ENCODE data around the gene NDUFS2.
A peak's percentile ranks its signal among the peaks of the same experiment; 100 is the strongest.

The NDUFS2 gene

DNA sequence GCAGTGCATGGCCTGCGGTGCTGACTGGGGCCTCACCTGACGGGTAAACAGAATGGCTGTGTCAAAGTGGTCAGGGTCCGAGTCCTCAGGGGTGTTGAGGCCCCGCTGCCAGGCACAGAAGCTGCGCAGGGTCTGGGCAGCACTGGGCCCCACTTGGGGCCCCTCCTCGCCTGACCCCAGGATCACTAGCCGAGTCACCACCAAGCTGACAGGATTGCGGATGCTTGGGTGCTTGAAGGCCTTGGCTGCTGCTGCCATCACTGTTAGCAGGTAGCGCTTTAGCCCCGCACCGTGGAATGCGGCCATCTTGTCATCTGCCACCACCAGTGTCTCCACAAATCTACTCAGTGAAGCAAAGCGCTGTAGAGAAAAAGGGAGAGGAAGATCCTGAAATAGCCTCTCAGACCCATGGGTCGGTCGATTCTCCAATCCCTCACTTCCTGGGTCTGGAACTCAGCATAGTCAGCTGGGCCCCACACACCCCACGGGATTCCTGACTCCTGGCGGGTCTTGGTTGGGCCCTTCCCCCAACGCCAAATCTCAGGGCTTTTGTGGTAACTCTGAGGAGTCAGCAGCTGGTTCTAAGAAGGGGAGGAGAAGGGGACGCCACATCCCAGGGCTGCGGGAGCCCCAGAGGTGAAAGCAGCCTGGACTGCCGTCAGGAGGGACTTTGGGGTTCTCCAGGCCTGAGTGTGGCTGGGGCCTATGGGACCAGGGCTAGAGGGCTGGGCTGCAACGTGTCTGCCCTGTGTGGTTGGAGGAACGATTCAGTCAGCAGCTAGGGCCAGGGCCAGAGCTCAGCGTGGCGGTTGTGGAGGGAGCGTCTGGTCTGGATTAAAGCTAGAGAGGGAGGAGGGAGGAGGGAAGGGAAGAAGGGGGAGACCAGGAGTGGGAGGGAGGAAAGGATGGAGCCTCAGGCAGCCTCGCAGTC, 5.4 kb upstream of the NDUFS2 start:
- no peak for DNase-seq

DNA sequence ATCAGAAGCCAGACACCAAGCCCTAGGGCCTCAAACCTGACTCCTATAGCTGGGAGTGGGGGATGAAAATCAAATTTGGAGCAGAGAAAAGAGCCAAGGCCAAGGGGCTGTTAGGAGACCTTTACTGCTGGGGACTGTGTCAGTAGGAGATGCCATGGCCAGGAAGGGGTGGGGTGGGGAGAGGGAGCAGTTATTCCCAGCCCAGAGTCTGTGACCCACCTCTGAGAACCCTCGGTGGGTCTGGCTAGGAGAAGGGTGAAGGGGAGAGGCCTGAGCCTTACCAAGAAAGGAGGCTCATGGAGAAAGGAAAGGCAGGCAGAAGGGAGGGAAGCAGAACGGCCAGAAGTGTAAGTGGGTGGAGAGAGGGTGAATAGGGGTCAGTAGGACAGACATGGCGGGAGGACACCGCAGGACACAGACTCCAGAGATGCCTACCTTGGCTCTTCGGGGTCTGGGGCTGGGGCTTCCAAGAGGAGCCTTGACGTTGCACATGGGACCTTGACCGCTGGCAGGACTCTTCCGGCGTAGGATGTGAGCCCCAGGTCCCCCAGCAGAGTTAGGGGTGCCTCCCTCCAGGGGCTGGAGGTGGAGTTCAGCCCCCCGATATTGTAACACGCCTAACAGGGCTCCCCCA, 4.5 kb upstream of the NDUFS2 start:
- no peak for DNase-seq

DNA sequence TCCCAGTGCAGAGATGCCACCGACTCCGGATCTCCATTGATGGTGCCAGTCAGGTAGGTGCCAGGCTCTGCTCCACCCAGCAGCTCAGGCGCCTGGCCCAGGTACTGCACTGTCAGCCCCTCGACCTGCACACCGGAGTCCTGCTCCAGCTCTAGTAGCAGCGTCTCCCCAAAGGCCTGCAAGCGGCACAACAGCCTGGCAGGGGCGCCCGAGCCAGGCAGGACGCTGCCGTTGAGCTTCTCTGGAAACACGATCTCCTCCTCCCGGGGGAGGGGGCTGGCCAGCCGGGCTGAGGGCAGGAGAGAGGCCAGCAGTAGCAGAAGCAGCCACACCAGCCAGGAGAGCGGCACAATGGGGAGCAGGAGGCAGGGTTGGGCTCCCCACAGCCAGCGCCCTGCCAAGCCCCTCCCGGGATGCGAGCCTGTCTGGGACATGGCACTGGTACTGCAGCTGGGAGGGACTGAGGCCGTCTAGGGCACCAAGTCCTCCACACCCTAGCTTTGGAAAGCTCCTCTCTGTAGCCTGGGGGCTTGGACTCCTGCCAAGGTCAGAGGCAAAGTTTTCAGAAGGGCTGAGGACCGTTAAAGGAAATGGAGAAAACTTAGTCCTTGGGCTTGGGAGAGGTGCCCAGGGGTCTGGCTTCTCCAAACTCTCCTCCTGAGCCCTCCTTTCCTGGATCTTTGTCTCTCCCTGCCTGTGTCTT, 3.8 kb upstream of the NDUFS2 start:
- no peak for DNase-seq

DNA sequence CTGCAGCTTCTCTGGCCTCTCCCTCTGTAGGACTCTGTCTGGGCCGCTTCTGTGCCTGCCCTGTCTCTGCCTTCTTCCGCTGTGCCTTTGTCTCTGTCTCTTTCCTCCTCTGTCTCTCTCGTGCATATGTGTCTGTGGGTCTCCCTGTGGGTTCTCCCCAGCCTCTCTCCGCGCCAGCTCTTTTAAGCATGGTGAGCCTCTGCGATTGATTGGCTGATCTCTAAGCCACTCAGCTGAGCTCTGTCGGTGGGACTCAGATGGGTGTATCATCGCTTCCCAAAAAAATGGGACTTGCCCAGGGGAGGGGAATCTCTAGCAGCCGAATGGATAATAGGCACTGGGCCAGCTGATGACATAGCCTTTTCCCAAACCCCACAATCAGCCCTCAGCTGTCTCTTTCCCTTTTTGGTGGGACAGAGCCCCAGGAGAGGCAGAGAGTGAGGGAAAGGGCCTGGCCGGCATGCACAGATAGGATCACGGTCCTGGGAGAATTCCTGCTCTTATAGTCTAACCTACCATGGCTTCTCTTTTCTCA, 3.2 kb upstream of the NDUFS2 start, which contains the start of gene ADAMTS4:
Gene ADAMTS4, minus strand, starts transcription at position 158 of the 535 bp plus-strand sequence. CDS start 427 bp downstream, outside the sequence.
- no peak for DNase-seq

DNA sequence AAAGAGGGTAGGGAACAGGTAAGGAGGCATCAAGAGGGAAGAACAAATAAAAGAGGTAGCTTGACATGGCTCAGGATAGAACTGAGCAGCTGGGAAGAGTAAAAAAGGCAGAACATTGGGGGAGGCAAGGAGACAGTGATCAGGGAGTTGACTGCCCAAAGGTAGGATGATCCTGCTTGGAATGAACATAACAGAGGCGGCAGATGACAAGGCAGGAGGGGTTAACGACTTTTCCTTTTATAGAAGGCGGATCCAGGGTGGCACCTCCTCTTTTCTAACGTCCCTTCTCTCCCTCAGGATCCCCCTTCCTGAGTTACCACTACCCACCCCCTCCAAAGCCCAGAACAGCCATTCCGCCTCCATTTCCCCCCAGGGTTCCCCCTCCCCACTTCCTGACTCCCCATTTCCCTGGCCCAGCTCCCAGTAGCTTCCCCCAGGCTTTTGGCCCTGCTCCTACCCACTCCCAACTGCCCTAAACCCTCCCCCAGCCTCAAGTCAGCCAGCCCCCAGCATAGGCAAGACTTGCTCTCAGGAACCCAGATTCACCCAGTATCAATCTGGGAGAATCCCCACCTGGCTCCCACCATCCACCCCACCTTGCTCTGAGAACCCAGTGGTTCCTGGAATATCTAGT, 2.5 kb upstream of the NDUFS2 start:
- no peak for DNase-seq

DNA sequence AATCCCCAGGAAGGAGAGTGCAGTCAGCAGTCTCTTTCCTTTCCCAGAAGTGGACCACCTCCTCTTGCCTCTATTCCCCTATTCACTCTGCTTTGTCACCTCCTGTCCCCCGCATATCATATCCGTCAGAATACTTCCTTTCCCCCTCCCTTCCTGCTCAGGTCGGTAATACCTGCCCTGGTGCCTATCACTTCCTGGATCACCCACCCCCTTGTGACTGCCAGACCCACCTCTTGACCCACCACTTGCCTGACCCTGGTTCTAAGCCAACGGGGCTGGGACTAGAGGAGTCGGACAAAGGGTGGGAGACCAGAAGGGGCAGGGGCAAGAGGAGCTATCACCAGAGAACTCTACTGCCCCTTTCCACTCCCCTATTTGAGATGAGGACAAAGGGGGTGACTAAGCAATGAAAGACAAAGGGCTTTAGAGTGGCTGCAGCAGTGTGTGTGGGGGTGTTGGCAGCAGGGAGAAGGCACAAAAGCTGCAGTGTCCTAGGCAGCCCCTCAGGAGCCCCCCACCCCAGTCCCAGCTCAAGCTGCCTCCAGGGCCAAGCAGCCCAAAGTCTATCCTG, 1.7 kb upstream of the NDUFS2 start:
- DNase-seq: peak; percentile 60

DNA sequence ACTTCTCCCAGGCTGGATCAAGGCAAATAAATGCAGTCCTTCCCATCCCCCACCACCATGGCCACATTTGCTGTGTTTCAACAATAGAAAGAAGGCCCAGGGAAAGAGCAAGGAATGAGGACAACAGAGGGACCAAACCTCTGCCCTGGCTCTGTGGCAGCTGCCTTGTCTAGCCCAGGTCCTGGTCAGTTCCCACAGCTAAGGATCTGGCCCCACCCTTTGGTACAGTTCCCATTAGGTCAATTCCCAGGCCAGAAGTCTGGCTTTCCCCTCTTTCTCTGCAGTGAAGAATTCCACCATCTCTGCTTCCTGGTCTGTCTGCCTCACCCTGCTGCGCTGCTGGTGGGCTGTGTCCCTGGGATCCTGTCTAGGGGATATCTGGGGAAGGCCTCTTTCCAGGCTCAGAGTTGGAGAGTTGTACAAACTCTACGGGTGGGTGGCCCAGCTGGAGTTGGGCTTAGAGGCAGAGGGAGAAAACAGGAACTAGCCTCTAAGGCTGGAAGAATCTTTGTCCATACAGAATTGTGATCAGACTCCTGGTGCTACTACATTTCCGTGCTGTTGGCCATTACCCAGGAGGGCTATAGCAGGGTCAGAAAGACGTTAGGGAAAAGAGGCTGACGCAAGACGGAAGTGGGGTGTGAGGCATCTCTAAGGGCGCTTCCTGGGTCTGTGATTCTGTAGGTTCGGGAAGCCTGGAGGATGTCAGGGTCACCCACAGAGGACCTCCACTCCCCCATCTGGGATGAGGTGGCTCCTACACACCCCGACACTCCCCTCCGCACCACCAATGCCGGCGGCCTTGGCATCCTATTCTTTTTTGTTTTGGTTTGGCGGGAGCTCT, 953 bp upstream of the NDUFS2 start:
- DNase-seq: no peak

DNA sequence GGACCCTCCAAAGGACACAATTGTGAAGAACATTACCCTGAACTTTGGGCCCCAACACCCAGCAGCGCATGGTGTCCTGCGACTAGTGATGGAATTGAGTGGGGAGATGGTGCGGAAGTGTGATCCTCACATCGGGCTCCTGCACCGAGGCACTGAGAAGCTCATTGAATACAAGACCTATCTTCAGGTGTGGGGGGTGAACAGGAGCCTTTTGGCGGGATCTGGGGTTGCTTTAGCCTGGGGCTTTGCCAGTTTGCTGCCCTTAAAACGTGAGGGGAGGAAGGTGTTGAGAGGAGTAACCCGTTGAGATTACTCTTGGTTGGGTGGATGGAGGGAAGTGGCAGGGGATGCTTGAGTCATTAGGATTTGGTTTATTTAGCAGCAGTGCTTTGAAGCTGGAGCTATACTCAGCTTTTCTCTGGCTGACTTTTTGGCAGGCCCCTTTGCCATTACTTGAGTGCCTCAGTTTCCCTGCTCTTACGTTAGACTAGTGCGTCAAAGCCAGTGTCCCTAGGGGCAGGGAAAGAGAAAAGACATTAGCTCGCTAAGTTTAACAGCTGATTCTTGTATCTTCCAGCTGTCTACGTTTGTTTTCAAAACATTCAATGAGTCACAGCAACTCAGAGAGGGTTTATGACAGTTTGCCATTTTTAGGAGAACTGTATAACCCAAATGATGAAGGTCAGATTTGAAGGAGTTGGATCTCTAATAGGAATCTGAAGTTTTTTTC, 4.4 kb downstream of the NDUFS2 start:
- no peak for DNase-seq

DNA sequence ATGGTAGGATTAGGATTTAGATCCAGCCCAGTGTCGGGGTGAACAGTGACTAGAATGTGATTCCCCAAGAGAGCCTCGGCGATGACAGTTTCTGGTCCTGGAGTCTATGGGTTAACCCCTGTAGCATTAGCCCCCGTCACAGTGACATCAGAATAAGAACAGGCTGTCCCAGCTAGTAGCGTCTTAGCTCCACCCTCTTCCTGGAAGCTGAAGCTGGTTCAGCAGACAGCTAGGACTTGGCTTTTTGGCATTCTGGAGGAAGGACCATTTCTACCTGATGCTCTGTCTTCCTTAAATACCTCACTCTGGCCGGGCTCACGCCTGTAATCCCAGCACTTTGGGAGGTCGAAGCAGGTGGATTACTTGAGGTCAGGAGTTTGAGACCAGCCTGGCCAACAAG, 5.0 kb downstream of the NDUFS2 start:
- no peak for DNase-seq

DNA sequence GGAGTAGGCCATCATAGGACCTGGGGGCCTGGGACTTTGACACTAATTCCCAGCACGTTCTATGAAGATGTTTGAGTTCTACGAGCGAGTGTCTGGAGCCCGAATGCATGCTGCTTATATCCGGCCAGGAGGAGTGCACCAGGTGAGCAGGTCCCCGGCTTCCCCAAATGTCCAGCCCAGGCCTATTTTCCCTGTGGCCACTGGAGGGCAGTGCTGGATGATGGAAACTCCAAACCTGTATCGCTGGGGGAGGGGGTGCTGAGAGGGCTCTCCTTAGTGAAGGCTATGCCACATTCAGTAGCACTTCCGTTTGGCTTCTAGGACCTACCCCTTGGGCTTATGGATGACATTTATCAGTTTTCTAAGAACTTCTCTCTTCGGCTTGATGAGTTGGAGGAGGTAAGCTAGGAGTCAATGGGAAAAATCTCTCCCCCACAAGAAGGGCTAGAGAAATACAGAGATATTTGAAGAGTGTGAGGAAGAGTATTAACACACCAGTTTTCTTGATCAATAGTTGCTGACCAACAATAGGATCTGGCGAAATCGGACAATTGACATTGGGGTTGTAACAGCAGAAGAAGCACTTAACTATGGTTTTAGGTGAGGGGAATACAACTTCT, 7.7 kb downstream of the NDUFS2 start:
- DNase-seq: peak; percentile 80

DNA sequence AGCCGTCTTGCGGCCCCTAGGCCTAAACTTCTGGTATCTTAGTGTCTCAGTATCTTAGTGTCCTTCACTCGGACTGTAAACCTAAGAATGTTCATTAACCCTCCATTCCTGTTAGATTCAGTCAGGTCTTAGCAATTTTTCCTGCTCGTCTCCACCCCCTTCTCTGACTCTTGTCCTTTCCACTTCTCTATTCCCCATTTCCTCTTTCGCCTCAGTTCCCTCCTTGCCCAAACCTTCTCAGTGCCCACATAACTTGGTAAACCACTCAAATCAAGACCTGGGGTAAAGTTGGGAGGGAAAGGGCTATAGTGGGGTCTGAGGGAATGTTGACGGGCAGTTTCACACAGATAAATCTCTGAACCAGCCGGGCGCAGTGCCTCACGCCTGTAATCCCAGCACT, 12.2 kb downstream of the NDUFS2 start:
- no peak for DNase-seq

DNA sequence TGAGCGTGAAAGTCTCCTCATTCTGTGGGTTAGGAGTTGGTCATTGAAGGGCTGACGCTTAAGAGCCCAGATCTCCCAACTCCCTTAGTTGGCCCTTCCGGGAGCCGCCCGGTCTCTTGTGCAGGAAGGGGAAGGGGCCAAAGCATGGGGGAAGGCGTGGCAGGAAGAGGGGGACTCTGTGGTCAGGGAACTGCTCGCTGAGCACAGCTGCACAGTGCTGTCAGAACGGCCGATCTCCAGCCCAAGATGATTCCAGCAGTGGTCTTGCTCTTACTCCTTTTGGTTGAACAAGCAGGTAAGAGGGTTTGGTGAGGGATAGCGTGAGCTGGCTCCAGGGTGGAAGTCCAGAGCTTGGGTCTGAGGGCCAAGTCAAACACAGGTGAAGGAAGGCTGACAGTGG, 12.9 kb downstream of the NDUFS2 start, which contains the start of gene FCER1G:
Gene FCER1G, plus strand, starts transcription at position 220 of the 400 bp plus-strand sequence. Its CDS starts 27 bp downstream, at position 247.
- DNase-seq: peak; percentile 24

DNA sequence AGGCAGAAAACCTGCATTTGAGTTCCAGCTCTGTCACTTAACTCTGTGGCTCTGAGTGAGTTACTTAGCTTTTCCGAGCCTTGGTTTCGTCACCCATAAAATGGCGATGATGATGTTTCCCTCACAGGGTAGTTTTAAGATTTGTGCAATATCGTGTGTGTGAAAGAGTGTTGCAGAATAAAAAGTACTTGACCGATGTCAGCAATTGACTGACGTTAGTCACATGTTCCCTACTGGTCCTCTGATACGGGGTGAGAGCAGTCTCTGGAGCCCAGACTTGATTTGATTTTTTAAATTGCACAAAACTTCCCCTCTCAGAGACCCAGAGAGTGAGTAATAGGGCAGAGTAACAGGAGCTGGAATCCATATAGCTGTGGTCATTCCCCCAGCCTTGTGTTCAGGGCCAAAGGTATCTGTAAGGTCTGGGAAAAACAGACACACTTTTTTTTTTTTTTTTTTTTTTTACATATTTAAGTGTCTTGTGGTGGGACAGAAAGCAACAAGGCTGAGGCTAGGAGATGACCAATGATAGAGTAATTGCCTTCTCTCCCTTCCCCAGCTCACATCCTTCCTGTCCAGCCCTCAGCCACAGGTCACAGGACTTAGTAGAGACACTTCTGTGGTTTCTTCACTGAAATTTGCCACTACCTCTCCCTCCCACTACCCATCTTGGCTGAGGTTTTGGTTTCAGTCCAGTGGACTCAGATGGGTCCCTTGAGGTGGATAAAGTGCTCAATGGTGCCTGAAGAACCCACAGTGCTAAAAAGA, 15.0 kb downstream of the NDUFS2 start:
- peak; percentile 27 for DNase-seq

DNA sequence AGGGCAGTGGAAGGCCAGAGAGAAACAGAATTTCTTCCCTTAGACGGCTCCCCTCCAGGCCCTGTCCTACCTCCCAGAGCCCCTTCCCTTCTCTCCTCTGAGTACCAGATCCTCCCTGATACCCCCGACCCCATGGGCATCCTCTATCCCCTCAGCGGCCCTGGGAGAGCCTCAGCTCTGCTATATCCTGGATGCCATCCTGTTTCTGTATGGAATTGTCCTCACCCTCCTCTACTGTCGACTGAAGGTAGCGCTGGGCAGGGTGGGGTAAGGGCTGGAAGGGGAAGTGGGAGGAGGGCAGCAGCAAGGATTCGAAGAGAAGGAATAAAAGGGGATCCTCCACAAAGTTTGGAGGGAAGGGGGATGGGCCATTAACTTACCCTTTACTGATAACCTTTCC, 15.7 kb downstream of the NDUFS2 start:
- no peak for DNase-seq

DNA sequence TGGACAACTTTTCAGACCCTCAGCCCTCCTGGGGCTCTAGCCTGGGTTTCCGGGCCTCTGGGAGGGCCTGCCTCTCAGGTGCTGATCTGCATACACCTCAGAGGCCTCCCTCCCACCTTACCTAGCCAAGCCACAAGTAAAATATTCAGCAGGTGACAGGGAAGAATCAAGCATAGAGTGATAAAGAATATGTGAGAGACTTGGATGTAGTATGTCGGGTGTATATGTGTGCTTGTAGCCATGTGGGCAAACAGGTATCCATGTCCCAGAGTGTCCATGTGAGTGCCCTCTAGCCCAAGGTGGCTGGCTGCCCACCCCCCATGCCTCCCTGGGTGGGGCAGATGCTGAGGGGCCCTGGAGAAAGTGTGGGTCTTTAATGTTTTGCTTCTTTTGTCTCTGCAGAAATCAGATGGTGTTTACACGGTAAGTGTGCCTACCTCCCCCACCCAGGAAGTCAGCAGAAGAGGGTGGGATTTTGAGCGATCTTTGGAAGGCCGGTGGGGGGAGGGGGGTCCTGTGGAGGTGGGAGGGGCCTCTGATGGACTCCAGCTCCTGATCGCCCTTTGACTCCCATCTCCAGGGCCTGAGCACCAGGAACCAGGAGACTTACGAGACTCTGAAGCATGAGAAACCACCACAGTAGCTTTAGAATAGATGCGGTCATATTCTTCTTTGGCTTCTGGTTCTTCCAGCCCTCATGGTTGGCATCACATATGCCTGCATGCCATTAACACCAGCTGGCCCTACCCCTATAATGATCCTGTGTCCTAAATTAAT, 16.3 kb downstream of the NDUFS2 start:
- DNase-seq: no peak

DNA sequence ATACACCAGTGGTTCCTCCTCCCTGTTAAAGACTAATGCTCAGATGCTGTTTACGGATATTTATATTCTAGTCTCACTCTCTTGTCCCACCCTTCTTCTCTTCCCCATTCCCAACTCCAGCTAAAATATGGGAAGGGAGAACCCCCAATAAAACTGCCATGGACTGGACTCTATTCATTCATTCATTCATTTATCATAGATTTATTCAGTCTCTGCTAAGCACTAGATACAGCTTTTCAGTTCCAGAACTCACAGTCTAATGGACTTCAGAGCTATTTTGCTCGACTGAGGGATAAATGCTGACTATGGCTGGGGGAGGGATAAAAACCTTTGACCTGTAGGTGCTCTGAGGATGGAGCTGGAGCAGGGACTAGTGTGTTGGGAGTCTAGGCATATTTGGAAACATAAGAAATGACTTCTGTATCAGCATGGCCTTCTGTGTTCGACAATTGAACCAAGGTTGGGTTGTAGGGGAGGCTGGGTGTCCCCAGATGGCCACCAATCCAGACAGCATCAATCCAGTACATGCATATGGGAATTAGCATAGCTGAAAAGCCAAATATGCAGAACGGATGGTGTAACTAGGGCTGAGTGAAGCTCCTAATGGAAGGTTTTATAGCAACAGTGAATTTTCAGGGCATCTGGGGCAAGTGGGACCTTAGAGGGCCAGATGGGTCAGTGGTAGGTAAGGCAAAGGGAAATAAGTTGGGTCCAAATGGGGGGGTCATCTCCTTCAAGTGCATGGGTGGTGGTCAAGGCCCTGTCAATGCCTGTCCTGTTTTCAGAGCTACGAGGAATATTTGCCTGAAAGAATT, 17.1 kb downstream of the NDUFS2 start:
- DNase-seq: no peak

DNA sequence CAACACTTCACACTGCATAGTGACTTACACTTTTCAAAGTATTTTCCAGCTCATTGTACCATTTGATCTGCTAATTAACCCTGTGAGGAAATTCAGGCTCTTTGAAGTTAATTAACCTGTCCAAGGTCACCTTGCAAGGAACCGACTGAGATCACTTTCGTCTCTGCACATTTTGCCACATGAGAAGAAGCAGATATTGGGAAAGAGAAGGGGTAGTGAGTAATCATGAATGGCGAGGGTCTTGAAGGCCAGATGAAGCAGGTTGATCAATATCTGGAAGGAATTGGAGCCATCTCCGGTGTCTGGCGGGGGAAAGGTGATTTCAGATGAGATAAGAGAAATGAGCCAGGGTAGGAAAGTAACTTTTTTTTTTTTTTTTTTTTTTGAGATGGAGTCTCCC, 17.8 kb downstream of the NDUFS2 start:
- no peak for DNase-seq
